ENCODE data around the gene GPS2. TPM values are rescaled to one million over a fixed set of nuclear protein-coding genes. Genes with fewer than 3 reads are reported as not detected.
"Not testable (repeated sequence)": the region's sequence is repeated elsewhere in the genome, so short reads cannot be mapped to it uniquely, and the experiment has no call there.

The GPS2 gene
- total and polyA plus RNA-seq, 2 donors (not counting 1 experiment from before 2014, with no cell fraction given), result 137 to 225 TPM

- H3K4me3 ChIP-seq (ENCODE audit: control extremely low read depth in 1 of 5, extremely low read depth in 1 of 5, insufficient read depth in 1 of 5, low read depth in 2 of 5, low read length in 4 of 5), result peak within 1 kb of the TSS; percentile 57 to 93 (median 87)
- Mint-ChIP-seq H3K4me1 (peaks cover 47% of the 10 kb centered on the region), H3K4me3 (peak within 1 kb of the TSS; percentile 89), H3K27ac (peak within 1 kb of the TSS; percentile 96), H3K27me3 (no peaks in the 10 kb centered on the region), H3K9me3 (ENCODE audit: insufficient read depth) (no peaks in the 10 kb centered on the region)
- no peaks in the 10 kb centered on the region for H3K27me3 ChIP-seq (replicated peaks in 1 of 4; ENCODE audit: control extremely low read depth in 1 of 4, control insufficient read depth in 3 of 4, insufficient read depth in 4 of 4, low read length in 3 of 4)
- ATAC-seq (ENCODE audit: low read depth), result peak; percentile 96
- H3K4me2 ChIP-seq (replicated peaks; ENCODE audit: low read depth, low read length, poor library complexity, severe bottlenecking), result peak within 1 kb of the TSS; percentile 86
- WGBS (ENCODE audit: insufficient coverage), result 4% methylated on average over 7 of the region's 17 CpGs
- ChIA-PET POLR2A (interaction anchor here (0.6 to 2.3 kb wide), 14 partner anchors 9 to 247 kb away, joined by 3 to 7 read pairs (median 4); partner anchors contain the start of genes CTDNEP1, DVL2, KCTD11 and MPDU1), CTCF (interaction anchor here (0.6 to 6.2 kb wide), 21 partner anchors 9 to 351 kb away, joined by 3 to 53 read pairs (median 5); partner anchors contain the start of genes KCTD11, SENP3, SLC2A4 and SOX15)
- peaks cover 4 to 28% of the 10 kb centered on the region in 2 experiments for H3K36me3 ChIP-seq (replicated peaks in 1 of 2; ENCODE audit: control extremely low read depth in 1 of 2, control insufficient read depth in 1 of 2, extremely low read depth in 1 of 2, insufficient read depth in 2 of 2, low read length in 1 of 2)
- H3K79me2 ChIP-seq (ENCODE audit: control insufficient read depth, insufficient read depth, low read length), result peaks cover 79% of the 10 kb centered on the region
- intact Hi-C loops (cut with micrococcal nuclease), result no loop called here
- TF ChIP-seq CTCF (IDR thresholded peaks at IDR 0.05) (no peak), EZH2 (IDR thresholded peaks at IDR 0.05; ENCODE audit: borderline replicate concordance, insufficient read depth, low read depth, low read length, poor library complexity, severe bottlenecking) (no peak)
- peak; percentile 83 for DNase-seq
- no peaks in the 10 kb centered on the region for H3K9me3 ChIP-seq (ENCODE audit: control extremely low read depth in 1 of 3, control insufficient read depth in 2 of 3, insufficient read depth in 1 of 3, low read length in 2 of 3)
- peak within 1 kb of the TSS; percentile 87 for H3K9ac ChIP-seq (ENCODE audit: low read length)
- H3K4me1 ChIP-seq (ENCODE audit: control insufficient read depth in 2 of 2, insufficient read depth in 2 of 2, low read length in 2 of 2), result peaks cover 25 to 64% of the 10 kb centered on the region in 2 donors
- H4K20me1 ChIP-seq (ENCODE audit: control insufficient read depth, insufficient read depth, low read length, poor library complexity, severe bottlenecking), result peaks cover 35% of the 10 kb centered on the region
- H2AFZ ChIP-seq (ENCODE audit: insufficient read depth, low read depth, low read length, poor library complexity, severe bottlenecking), result peak within 1 kb of the TSS; percentile 76
- H3K27ac ChIP-seq (ENCODE audit: low read length in 2 of 2), result peak within 1 kb of the TSS; percentile 67 to 79
Observed at GRCh38 chr17:7336240-7337175, 21.3 kb upstream of the GPS2 start, which contains the start of gene ACAP1. TSS of gene ACAP1 (plus strand) at chr17:7336529. CDS start at chr17:7336735, 206 bp downstream.

- Mint-ChIP-seq H3K27ac (peak overlapping the region; percentile 96), H3K4me1 (peaks cover 48% of the 10 kb centered on the region), H3K4me3 (peak overlapping the region; percentile 89)
- H3K4me3 ChIP-seq (ENCODE audit: control extremely low read depth in 1 of 5, extremely low read depth in 1 of 5, insufficient read depth in 1 of 5, low read depth in 2 of 5, low read length in 4 of 5), result peak overlapping the region in 4 of 5 experiments; percentile 84 to 93 (median 87)
- peak overlapping the region; percentile 87 for H3K9ac ChIP-seq (ENCODE audit: low read length)
- H3K4me1 ChIP-seq (ENCODE audit: control insufficient read depth in 2 of 2, insufficient read depth in 2 of 2, low read length in 2 of 2), result peaks cover 26 to 69% of the 10 kb centered on the region in 2 donors
- ChIA-PET POLR2A (interaction anchor here (0.6 to 2.3 kb wide), 10 partner anchors 10 to 248 kb away, joined by 3 to 7 read pairs (median 4); partner anchors contain the start of genes CTDNEP1, DVL2, KCTD11 and MPDU1), CTCF (interaction anchor here (1.0 to 6.2 kb wide), 17 partner anchors 9 to 290 kb away, joined by 3 to 53 read pairs (median 6); partner anchors contain the start of genes KCTD11, SENP3, SLC2A4 and SOX15)
- intact Hi-C loops (cut with micrococcal nuclease); ATAC-seq (ENCODE audit: low read depth); DNase-seq; H3K27me3 Mint-ChIP-seq; H3K9me3 ChIP-seq (ENCODE audit: control extremely low read depth in 1 of 3, control insufficient read depth in 2 of 3, insufficient read depth in 1 of 3, low read length in 2 of 3); H3K27me3 ChIP-seq (replicated peaks in 1 of 4; ENCODE audit: control extremely low read depth in 1 of 4, control insufficient read depth in 3 of 4, insufficient read depth in 4 of 4, low read length in 3 of 4); H3K9me3 Mint-ChIP-seq (ENCODE audit: insufficient read depth): not testable (repeated sequence)
- peaks cover 76% of the 10 kb centered on the region for H3K79me2 ChIP-seq (ENCODE audit: control insufficient read depth, insufficient read depth, low read length)
- peaks cover 4 to 21% of the 10 kb centered on the region in 2 experiments for H3K36me3 ChIP-seq (replicated peaks in 1 of 2; ENCODE audit: control extremely low read depth in 1 of 2, control insufficient read depth in 1 of 2, extremely low read depth in 1 of 2, insufficient read depth in 2 of 2, low read length in 1 of 2)
- H4K20me1 ChIP-seq (ENCODE audit: control insufficient read depth, insufficient read depth, low read length, poor library complexity, severe bottlenecking), result peaks cover 27% of the 10 kb centered on the region
- H3K27ac ChIP-seq (ENCODE audit: low read length in 2 of 2), result peak overlapping the region; percentile 67 to 79
- H2AFZ ChIP-seq (ENCODE audit: insufficient read depth, low read depth, low read length, poor library complexity, severe bottlenecking), result peak overlapping the region; percentile 76
- 68% methylated on average over 6 of the region's 13 CpGs for WGBS (ENCODE audit: insufficient coverage)
- H3K4me2 ChIP-seq (replicated peaks; ENCODE audit: low read depth, low read length, poor library complexity, severe bottlenecking), result peak overlapping the region; percentile 86
Observed at GRCh38 chr17:7335765-7336164, 20.6 kb upstream of the GPS2 start.
